22Rv1 (cell line): ENCODE measurements around the gene STK17B.

Experiments used
- ZFX ChIP-seq: fragments of 450-650 bp; IDR thresholded peaks from 2 replicates; pipeline ENCODE4 v1.6.1; 2017; ENCODE audit warnings: antibody characterized with exemption, borderline replicate concordance
- TF ChIP-seq, protein P1 (sequence below): fragments of 450-650 bp; IDR thresholded peaks from 2 replicates; pipeline ENCODE4 v1.5.1; 2017; ENCODE audit warnings: mild to moderate bottlenecking

DNA sequence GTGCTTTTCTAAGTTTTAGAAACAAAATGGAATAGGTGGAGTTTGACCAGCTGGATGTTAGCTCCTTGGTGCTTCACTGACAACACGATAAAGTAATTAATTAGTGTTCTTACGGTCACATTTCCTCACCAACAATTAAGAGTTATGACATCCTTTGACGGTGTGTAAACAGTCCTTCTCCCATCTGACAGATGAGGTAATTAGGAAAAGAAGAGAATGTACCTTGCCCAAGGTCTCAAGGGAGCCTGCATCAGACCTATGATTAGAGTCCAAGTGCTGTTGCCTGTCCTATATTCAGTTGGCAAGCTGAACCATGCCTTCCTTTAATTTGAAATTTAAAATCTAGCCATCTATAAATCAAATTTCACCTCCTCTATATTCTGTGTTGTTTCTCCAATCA lies 48.3 kb upstream of the STK17B start:
- TF ChIP-seq, protein P1, sequence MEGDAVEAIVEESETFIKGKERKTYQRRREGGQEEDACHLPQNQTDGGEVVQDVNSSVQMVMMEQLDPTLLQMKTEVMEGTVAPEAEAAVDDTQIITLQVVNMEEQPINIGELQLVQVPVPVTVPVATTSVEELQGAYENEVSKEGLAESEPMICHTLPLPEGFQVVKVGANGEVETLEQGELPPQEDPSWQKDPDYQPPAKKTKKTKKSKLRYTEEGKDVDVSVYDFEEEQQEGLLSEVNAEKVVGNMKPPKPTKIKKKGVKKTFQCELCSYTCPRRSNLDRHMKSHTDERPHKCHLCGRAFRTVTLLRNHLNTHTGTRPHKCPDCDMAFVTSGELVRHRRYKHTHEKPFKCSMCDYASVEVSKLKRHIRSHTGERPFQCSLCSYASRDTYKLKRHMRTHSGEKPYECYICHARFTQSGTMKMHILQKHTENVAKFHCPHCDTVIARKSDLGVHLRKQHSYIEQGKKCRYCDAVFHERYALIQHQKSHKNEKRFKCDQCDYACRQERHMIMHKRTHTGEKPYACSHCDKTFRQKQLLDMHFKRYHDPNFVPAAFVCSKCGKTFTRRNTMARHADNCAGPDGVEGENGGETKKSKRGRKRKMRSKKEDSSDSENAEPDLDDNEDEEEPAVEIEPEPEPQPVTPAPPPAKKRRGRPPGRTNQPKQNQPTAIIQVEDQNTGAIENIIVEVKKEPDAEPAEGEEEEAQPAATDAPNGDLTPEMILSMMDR: no peak
- TF ChIP-seq ZFX: no peak
